HG02840 (cell line): ENCODE results near the gene VPS37B.

Source experiments
- ATAC-seq: cut with Tn5 transposase; IDR thresholded peaks from one replicate; pipeline ENCODE4 v1.9.1; 2021; ENCODE audit warnings: mild to moderate bottlenecking, moderate library complexity, moderate number of reproducible peaks; ENCODE audit not compliant: unreplicated experiment, low FRiP score

Gene VPS37B

DNA sequence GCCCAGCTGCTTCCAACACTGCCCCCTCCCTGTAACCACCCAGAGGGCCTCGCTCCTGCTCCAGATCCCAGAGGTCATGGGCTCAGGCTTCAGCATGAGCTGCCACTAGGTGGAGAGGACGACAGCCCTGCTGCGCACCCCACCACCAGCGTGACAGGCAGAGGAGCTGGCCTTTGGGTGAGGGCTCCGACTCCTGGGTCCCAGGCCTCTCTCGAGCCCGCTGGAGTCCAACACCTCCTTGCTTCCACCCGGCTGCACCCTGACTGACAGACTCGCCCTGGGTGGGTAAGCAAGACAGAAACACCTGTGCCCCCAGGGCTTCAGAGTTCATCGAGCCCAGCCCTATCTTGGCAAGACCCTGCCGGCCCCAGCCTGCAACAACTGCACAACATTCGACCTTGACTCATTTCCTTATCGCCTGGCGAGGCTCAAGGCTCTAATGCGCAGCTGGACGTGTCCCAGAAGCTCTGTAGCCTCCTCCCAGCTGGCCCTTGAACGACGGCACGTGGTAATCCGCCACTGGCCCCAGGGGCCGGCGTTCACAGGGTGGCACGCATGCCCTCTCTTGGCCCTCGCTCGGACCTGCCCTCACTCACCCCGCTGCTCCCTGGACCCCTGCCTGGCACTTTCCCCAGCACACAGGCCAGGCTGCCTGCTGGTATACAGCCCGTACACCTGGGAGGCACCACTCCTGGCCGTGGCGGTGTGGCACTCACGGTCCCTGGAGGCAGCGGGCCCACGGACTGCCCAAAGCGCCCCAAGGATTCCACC lies 28.0 kb downstream of the VPS37B start:
- no peak for ATAC-seq

GRCh38 chr12:122866950-122867607 lies 28.8 kb downstream of the VPS37B start:
- no peak for ATAC-seq

DNA sequence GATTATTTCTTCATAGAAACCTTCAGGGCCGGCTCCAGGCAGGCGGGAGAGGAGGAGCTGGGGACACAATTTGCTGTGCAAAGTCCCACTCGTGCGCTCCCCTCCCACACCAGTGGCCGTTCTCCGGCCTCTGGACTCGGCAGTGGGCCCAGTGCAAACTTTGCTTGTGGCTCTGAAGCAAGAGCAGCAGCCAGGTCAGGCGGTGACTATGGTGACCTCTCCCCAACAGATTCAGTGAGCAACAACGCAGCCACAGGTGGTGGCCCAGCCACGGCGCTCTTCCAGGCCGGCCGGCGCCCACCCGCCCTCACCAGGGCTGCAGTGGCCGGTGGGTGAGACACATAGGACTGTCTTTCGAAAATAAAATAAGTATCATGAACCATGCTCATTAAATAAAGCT lies 29.5 kb downstream of the VPS37B start:
- no peak for ATAC-seq

GRCh38 chr12:122865268-122866231 lies 30.4 kb downstream of the VPS37B start:
- no peak for ATAC-seq

- no peak for ATAC-seq
These were observed 31.1 kb downstream of the VPS37B start for GRCh38 chr12:122864894-122865253.

DNA sequence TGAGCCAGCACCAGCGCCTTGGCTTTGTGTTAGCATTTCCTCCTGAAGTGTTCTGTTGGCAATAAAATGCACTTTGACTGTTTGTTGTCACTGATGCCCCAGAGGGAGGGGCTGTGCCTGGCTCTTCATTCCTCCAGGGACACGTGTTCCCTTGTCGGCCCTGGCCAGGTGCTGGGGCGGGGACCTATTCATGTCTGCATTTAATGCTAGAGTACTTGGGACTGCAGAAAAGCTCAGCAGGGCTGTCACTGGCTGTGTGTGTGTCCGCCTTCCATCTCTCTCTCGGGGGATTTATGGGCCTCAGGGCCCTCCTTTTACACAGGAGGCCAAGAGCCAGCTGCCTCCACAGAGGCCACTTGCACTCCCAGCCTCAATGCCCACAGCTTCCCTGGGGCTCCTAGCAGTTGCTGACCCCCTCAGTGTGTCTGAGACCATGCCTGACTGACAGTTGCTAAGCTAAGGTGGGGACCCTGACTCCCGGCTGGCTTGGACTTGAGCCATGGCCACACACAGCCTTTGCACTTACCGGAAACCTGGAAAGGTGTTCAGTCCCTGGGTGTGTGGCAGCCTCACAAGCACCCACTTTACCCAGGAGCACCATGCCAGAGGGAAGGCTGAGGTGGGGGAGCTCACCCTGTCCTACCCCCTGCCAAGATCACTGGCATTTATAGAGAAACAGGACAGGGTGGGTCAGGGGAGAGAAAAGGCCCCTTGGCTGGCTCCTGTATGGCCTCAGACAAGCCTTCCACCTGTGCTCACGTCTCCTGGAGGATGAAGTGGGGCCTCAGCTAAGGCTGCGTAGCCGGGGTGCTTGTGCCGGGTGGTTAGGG lies 32.8 kb downstream of the VPS37B start:
- ATAC-seq, result no peak

DNA sequence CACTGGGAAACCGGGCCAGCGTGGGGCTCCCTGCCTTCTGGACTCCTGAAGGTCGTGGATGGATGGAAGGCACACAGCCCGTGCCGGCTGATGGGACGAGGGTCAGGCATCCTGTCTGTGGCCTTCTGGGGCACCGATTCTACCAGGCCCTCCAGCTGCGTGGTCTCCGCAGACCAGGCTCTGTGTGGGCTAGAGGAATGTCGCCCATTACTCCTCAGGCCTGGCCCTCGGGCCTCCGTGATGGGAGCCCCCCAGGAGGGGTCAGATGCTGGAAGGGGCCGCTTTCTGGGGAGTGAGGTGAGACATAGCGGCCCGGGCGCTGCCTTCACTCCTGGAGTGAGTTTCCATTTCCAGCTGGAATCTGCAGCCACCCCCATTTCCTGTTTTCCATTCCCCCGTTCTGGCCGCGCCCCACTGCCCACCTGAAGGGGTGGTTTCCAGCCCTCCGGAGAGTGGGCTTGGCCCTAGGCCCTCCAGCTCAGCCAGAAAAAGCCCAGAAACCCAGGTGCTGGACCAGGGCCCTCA lies 33.8 kb downstream of the VPS37B start:
- ATAC-seq, result no peak

DNA sequence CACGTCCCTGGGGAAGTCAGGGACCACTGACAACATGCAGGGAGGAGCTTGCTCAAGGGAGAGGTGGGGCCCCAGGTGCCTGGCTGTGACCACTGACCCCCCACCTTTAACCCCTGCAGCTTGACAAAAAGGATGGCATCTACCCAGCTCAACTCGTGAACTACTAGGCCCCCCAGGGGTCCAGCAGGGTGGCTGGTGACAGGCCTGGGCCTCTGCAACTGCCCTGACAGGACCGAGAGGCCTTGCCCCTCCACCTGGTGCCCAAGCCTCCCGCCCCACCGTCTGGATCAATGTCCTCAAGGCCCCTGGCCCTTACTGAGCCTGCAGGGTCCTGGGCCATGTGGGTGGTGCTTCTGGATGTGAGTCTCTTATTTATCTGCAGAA lies 34.3 kb downstream of the VPS37B start:
- no peak for ATAC-seq

DNA sequence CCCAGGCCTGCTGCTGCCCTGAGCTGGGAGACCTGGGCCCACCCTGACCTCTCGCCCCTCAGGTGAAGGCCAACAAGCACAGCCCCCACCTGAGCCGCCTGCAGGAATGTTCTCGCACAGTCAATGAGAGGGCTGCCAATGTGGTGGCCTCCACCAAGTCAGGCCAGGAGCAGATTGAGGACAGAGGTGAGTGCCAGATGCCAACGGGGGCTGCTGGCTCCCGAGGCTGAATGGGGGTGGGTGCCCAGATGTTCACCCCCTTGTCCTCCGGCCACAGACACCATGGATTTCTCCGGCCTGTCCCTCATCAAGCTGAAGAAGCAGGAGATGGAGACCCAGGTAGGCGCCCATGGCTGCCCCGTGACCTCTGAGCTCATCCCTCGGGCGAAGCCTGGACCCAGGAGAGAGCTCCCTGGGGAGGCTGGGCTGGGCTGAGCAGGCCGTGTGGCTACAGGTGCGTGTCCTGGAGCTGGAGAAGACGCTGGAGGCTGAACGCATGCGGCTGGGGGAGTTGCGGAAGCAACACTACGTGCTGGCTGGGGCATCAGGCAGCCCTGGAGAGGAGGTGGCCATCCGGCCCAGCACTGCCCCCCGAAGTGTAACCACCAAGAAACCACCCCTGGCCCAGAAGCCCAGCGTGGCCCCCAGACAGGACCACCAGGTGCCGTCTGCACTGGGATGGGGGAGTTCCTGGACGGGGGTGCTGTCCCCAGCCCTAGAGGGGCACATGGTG lies 34.9 kb downstream of the VPS37B start:
- no peak for ATAC-seq

- no peak for ATAC-seq
These were observed 35.7 kb downstream of the VPS37B start for GRCh38 chr12:122860040-122860853.

- no peak for ATAC-seq
These were observed 36.5 kb downstream of the VPS37B start for GRCh38 chr12:122859303-122860039.

DNA sequence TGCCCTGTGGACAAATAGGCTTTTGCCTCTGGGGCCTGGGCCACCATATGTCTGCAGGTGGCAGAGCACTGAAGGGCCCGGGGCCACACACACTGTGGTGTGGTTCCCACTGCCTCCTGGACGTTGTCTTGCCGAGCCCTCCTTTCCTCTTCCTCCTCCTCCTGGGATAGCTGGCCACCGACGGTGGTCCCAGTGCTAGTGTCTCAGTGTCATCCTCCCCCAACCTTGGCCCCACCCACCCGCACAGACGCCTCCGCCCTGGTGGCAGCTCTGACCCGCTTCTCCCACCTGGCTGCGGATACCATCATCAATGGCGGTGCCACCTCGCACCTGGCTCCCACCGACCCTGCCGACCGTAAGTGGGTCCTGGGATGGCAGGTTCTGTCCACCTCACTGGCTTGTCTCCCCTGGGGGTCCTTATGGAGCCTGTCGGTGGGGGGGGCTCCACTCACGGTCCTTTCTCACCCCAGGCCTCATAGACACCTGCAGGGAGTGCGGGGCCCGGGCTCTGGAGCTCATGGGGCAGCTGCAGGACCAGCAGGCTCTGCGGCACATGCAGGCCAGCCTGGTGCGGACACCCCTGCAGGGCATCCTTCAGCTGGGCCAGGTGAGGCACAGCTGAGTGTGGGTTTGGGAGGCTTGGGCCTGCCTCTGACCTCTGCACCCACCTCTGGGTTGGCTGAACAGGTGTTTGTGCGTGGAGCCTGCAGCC lies 37.2 kb downstream of the VPS37B start:
- ATAC-seq, result no peak

GRCh38 chr12:122858171-122858570 lies 37.8 kb downstream of the VPS37B start:
- no peak for ATAC-seq

GRCh38 chr12:122856999-122857671 lies 38.8 kb downstream of the VPS37B start:
- no peak for ATAC-seq

DNA sequence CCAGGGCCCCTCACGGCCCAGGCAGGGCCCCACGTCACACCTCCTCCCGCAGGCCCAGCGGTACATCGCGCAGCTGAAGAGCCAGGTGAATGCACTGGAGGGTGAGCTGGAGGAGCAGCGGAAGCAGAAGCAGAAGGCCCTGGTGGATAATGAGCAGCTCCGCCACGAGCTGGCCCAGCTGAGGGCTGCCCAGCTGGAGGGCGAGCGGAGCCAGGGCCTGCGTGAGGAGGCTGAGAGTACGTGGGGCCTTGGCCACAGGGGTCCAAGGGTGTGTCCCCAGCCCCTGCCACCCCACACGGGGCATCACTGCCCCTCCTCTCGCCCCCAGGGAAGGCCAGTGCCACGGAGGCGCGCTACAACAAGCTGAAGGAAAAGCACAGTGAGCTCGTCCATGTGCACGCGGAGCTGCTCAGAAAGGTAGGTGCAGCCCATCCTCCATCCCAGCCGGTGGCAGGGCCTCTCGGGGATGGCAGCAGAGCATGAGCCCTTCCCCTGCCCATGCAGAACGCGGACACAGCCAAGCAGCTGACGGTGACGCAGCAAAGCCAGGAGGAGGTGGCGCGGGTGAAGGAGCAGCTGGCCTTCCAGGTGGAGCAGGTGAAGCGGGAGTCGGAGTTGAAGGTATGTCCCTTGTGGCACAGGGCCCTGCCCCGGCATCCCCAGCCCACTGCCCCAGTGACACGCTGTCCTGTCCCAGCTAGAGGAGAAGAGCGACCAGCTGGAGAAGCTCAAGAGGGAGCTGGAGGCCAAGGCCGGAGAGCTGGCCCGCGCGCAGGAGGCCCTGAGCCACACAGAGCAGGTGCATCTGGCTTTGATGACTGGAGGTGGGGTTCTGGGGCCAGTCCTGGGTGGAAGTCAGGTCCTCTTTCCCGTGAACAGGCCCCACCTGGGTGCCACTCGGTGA lies 39.7 kb downstream of the VPS37B start:
- no peak for ATAC-seq
